MM.1S (cell line): ENCODE measurements around the gene RSPH6A.

Experiments used
- CTCF ChIP-seq: fragments of 300-600 bp; sonication (generic); IDR thresholded peaks from 2 replicates; pipeline ENCODE4 v1.5.1; 2016; ENCODE audit warnings: antibody characterized with exemption, low read length, mixed read lengths
- EZH2 ChIP-seq: fragments of 300-600 bp; sonication (generic); optimal IDR thresholded peaks from 2 replicates; pipeline ENCODE3; 2017; ENCODE audit warnings: low read depth, mild to moderate bottlenecking, antibody characterized with exemption, low read length, mixed read lengths
- EZH2phosphoT487 ChIP-seq: fragments of 300-600 bp; sonication (generic); IDR thresholded peaks from 2 replicates; pipeline ENCODE4 v1.6.1; 2018; ENCODE audit warnings: antibody characterized with exemption, low read length

- no peak for TF ChIP-seq CTCF
- no peak for TF ChIP-seq EZH2phosphoT487
- no peak for TF ChIP-seq EZH2
Measured at GRCh38 chr19:45827459-45828093, 12.5 kb upstream of the RSPH6A start.
